SK-N-MC (cell line): ENCODE results near the gene FHIT.

Experiments used
- DNase-seq: peaks from one replicate; pipeline ENCODE4 v3.0.0-alpha.2; 2011; ENCODE audit warnings: low read depth, low spot score
- H3K27ac ChIP-seq: fragments of 200-600 bp; sonication (generic); 2 replicates; pipeline ENCODE4 v1.5.1; 2016; ENCODE audit warnings: mixed run types
- H3K36me3 ChIP-seq: fragments of 200-600 bp; sonication (generic); 2 replicates; pipeline ENCODE4 v1.6.1; 2017; ENCODE audit warnings: antibody characterized with exemption, low read length, mixed read lengths; ENCODE audit not compliant: insufficient read depth
- H3K4me3 ChIP-seq: fragments of 200-600 bp; sonication (generic); 2 replicates; pipeline ENCODE4 v1.5.1; 2016
- H3K9ac ChIP-seq: fragments of 200-600 bp; sonication (generic); 2 replicates; pipeline ENCODE4 v1.8.0; 2017; ENCODE audit warnings: mixed run types, mixed read lengths; ENCODE audit not compliant: insufficient read length
- H3K9me3 ChIP-seq: fragments of 200-600 bp; sonication (generic); 2 replicates; pipeline ENCODE4 v1.6.1; 2017; ENCODE audit warnings: low read depth, mild to moderate bottlenecking, antibody characterized with exemption, low read length, moderate library complexity, mixed read lengths
- EZH2 ChIP-seq: fragments of 200-600 bp; sonication (generic); IDR thresholded peaks from one replicate; pipeline ENCODE4 v1.6.1; 2017; ENCODE audit warnings: antibody characterized with exemption
- FOXP2 ChIP-seq: optimal IDR thresholded peaks from 2 replicates; pipeline ENCODE3; 2011; ENCODE audit warnings: mild to moderate bottlenecking, moderate library complexity; ENCODE audit not compliant: insufficient read depth; ENCODE audit errors: extremely low read length, control extremely low read depth
- POLR2AphosphoS5 ChIP-seq: IDR thresholded peaks from 2 replicates; pipeline ENCODE4 v1.6.1; 2012; ENCODE audit warnings: mild to moderate bottlenecking, low read depth, low read length, borderline replicate concordance

Gene FHIT

GRCh38 chr3:60531759-60532158, 719.5 kb downstream of the FHIT start:
- no peak for TF ChIP-seq POLR2AphosphoS5
- TF ChIP-seq EZH2, result no peak
- no peak for TF ChIP-seq FOXP2
- no peak overlapping the region for H3K4me3 ChIP-seq
- DNase-seq, result no peak
- H3K27ac ChIP-seq, result no peak overlapping the region
- H3K9ac ChIP-seq, result no peak overlapping the region
- no peaks in the 10 kb centered on the region for H3K9me3 ChIP-seq
- H3K36me3 ChIP-seq, result no peaks in the 10 kb centered on the region

GRCh38 chr3:60528651-60529050, 722.6 kb downstream of the FHIT start:
- DNase-seq, result no peak
- H3K9ac ChIP-seq, result no peak overlapping the region
- H3K27ac ChIP-seq, result no peak overlapping the region
- H3K9me3 ChIP-seq, result no peaks in the 10 kb centered on the region
- TF ChIP-seq POLR2AphosphoS5, result no peak
- no peak for TF ChIP-seq EZH2
- TF ChIP-seq FOXP2, result no peak
- no peak overlapping the region for H3K4me3 ChIP-seq
- H3K36me3 ChIP-seq, result no peaks in the 10 kb centered on the region

- H3K4me3 ChIP-seq, result no peak overlapping the region
- H3K9ac ChIP-seq, result no peak overlapping the region
- H3K9me3 ChIP-seq, result no peaks in the 10 kb centered on the region
- no peak overlapping the region for H3K27ac ChIP-seq
- no peaks in the 10 kb centered on the region for H3K36me3 ChIP-seq
- TF ChIP-seq FOXP2, result no peak
- TF ChIP-seq EZH2, result no peak
- TF ChIP-seq POLR2AphosphoS5, result no peak
- DNase-seq, result no peak
Observed at GRCh38 chr3:60523536-60523935, 727.7 kb downstream of the FHIT start.

GRCh38 chr3:60517134-60517533, 734.1 kb downstream of the FHIT start:
- Histone ChIP-seq H3K9me3 (no peaks in the 10 kb centered on the region), H3K9ac (no peak overlapping the region), H3K27ac (no peak overlapping the region), H3K36me3 (no peaks in the 10 kb centered on the region), H3K4me3 (no peak overlapping the region)
- DNase-seq, result no peak
- TF ChIP-seq FOXP2 (no peak), POLR2AphosphoS5 (no peak), EZH2 (no peak)

DNA sequence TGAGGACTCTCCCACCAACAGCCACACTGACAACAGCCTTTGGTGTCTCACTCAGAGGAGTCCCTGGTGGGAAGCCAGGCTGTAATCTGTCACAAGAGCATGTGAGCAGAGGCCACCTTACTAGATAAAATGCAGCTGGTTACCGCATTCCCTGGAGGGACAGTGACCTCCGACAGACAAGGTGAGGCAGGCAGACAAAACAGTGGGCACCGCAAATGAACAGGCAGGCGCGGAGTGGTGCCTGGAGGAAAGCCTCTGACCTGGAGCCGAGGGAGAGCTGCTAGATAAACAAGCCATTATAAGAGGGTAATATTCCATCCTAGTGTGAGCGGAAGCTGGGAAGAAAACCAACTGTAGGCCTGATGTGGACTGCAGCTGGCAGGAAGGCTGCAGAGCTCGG, 736.4 kb downstream of the FHIT start:
- Histone ChIP-seq H3K36me3 (no peaks in the 10 kb centered on the region), H3K4me3 (no peak overlapping the region), H3K9me3 (no peaks in the 10 kb centered on the region), H3K9ac (no peak overlapping the region), H3K27ac (no peak overlapping the region)
- DNase-seq, result no peak
- TF ChIP-seq EZH2 (no peak), POLR2AphosphoS5 (no peak), FOXP2 (no peak)

DNA sequence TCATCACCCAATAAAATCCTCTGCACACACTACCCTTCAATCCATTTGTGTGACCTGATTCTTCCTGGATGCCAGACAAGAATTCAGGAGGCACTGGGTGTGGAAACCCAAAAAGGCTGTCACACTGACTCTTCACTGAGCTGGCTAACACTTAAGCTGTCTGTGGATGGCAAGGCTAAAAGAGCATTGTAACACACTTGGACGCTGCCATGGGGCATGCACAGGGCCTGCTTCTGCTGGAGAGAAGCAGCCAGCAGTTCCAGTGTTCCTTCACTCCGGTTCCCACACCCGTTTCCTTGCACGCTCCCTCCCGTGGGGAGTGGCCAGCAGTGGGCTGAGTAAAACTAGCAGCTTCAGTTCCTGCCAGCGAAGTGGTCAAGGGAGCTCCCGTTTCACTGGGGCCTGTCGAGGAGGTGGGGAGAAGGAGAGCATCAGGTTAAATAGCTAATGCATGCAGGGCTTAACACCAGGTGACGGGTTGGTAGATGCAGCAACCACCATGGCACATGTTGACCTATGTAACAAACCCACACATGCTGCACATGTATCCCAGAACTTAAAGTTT, 737.1 kb downstream of the FHIT start:
- no peak overlapping the region for H3K9ac ChIP-seq

DNA sequence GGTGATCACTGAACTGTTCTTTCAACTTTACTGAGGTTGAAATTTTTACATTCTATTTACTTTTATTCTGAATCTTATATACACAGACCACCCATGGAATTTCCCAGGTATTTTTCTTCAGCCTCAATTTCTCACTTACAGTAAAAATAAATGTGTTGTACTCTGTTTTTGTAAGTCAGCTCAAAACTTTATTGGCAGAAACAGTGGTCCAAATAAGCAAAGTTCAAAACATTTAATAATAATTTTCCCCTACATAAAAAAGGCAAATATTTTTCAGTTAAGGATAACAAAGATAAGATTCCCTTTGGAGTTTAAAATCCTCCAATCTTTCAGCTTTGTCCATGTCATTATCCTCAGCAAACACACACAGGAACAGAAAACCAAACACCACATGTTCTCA, 738.0 kb downstream of the FHIT start:
- H3K9ac ChIP-seq, result no peak overlapping the region
- H3K9me3 ChIP-seq, result no peaks in the 10 kb centered on the region
- DNase-seq, result no peak
- TF ChIP-seq FOXP2 (no peak), POLR2AphosphoS5 (no peak), EZH2 (no peak)
- no peaks in the 10 kb centered on the region for H3K36me3 ChIP-seq
- no peak overlapping the region for H3K4me3 ChIP-seq
- no peak overlapping the region for H3K27ac ChIP-seq

More for the DNA sequence above, 737.1 kb downstream of the FHIT start:
- Histone ChIP-seq H3K4me3 (no peak overlapping the region), H3K9me3 (no peaks in the 10 kb centered on the region), H3K36me3 (no peaks in the 10 kb centered on the region), H3K27ac (no peak overlapping the region)
- TF ChIP-seq POLR2AphosphoS5 (no peak), EZH2 (no peak), FOXP2 (no peak)
- DNase-seq, result no peak

GRCh38 chr3:60512506-60512905, 738.7 kb downstream of the FHIT start:
- H3K9me3 ChIP-seq, result no peaks in the 10 kb centered on the region
- no peak for TF ChIP-seq FOXP2
- no peak for TF ChIP-seq POLR2AphosphoS5
- no peak for TF ChIP-seq EZH2
- DNase-seq, result no peak
- no peak overlapping the region for H3K27ac ChIP-seq
- no peaks in the 10 kb centered on the region for H3K36me3 ChIP-seq
- H3K4me3 ChIP-seq, result no peak overlapping the region
- no peak overlapping the region for H3K9ac ChIP-seq

DNA sequence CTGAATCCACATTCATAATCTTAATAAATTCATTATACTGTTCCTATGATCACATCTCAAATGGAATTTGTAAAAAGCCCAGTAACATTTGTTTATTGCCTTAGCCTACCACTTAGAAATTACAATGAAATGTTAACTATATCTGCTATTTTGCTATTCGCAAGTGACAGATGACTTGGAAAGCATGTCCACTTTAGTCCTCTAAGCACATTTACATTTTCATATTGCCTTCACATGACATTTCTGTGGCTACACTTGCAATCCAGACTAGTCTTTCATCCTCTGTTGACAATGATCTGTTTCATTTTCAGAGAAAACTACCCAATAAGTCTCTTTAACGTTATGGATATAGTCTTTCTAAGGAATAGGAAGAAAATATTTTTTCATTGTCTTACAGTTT, 741.8 kb downstream of the FHIT start:
- DNase-seq, result no peak
- Histone ChIP-seq H3K27ac (no peak overlapping the region), H3K9me3 (no peaks in the 10 kb centered on the region), H3K9ac (no peak overlapping the region), H3K36me3 (no peaks in the 10 kb centered on the region), H3K4me3 (no peak overlapping the region)
- TF ChIP-seq FOXP2, result no peak
- no peak for TF ChIP-seq EZH2
- TF ChIP-seq POLR2AphosphoS5, result no peak
